Activated CD4-positive, alpha-beta T cell treated with anti-CD3 and anti-CD28 coated beads, Interleukin-2, amount 50 U/mL, for 24 hours (primary cell): ENCODE data around the gene PKNOX2.

Source experiments
- DNase-seq, 2 donors: peaks; one replicate each; pipeline ENCODE4 v3.0.0-alpha.2; 2020; ENCODE audit warnings: low read depth in 1 of 2, low spot score in 1 of 2

PKNOX2 gene

GRCh38 chr11:125154378-125155099, 10.0 kb upstream of the PKNOX2 start:
- DNase-seq: no peak

GRCh38 chr11:125155100-125155444, 9.5 kb upstream of the PKNOX2 start:
- DNase-seq: no peak

GRCh38 chr11:125155767-125156166, 8.8 kb upstream of the PKNOX2 start:
- DNase-seq: no peak

GRCh38 chr11:125156346-125157117, 8.0 kb upstream of the PKNOX2 start:
- DNase-seq: no peak

- no peak for DNase-seq
These were observed 7.3 kb upstream of the PKNOX2 start for GRCh38 chr11:125157118-125157733.

GRCh38 chr11:125157953-125158680, 6.4 kb upstream of the PKNOX2 start:
- DNase-seq: no peak

- no peak for DNase-seq
These were observed 1.8 kb upstream of the PKNOX2 start for GRCh38 chr11:125162743-125163142.

GRCh38 chr11:125163431-125164063, 1.0 kb upstream of the PKNOX2 start:
- no peak for DNase-seq

- DNase-seq: no peak
These were observed 495 bp upstream of the PKNOX2 start for GRCh38 chr11:125164091-125164421.

- no peak for DNase-seq
These were observed 726 bp downstream of the PKNOX2 start for GRCh38 chr11:125165111-125165842.

- DNase-seq: no peak
These were observed 1.6 kb downstream of the PKNOX2 start for GRCh38 chr11:125165843-125166763.

GRCh38 chr11:125166764-125167291, 2.3 kb downstream of the PKNOX2 start:
- DNase-seq: no peak

GRCh38 chr11:125167292-125167953, 2.9 kb downstream of the PKNOX2 start:
- no peak for DNase-seq

- no peak for DNase-seq
These were observed 3.6 kb downstream of the PKNOX2 start for GRCh38 chr11:125167954-125168835.

- DNase-seq: no peak
These were observed 4.4 kb downstream of the PKNOX2 start for GRCh38 chr11:125168918-125169456.

- no peak for DNase-seq
These were observed 5.5 kb downstream of the PKNOX2 start for GRCh38 chr11:125170001-125170509.

- DNase-seq: no peak
These were observed 6.0 kb downstream of the PKNOX2 start for GRCh38 chr11:125170510-125171031.
